Neutrophil (primary cell): ENCODE data around the gene ATXN8OS.

Source experiments
- H3K27ac ChIP-seq: fragments of 200-600 bp; sonication (generic); 2 replicates; pipeline ENCODE4 v1.5.1; 2016; ENCODE audit warnings: mild to moderate bottlenecking, moderate library complexity
- H3K27me3 ChIP-seq: fragments of 200-600 bp; sonication (generic); 2 replicates; pipeline ENCODE4 v1.6.0; 2016; ENCODE audit warnings: mild to moderate bottlenecking
- H3K36me3 ChIP-seq: fragments of 200-600 bp; sonication (generic); 2 replicates; pipeline ENCODE4 v1.5.1; 2017
- H3K4me1 ChIP-seq, 2 experiments: fragments of 200-600 bp in 1 of 2; sonication (generic) in 1 of 2; 1 replicate in 1 of 2; 2 replicates in 1 of 2; pipeline versions ENCODE4 v1.5.1 to v1.6.1; 2013 to 2016; ENCODE audit warnings: low read depth in 1 of 2, low read length in 1 of 2, mild to moderate bottlenecking in 1 of 2, moderate library complexity in 1 of 2; ENCODE audit not compliant: control insufficient read depth in 1 of 2, insufficient read depth in 1 of 2
- H3K4me3 ChIP-seq, 2 experiments: fragments of 200-600 bp in 1 of 2; sonication (generic) in 1 of 2; 1 replicate in 1 of 2; 2 replicates in 1 of 2; pipeline ENCODE4 v1.5.1; 2013 to 2016; ENCODE audit warnings: low read depth in 1 of 2, low read length in 1 of 2, mild to moderate bottlenecking in 1 of 2, moderate library complexity in 1 of 2
- H3K9me3 ChIP-seq: fragments of 200-600 bp; sonication (generic); 2 replicates; pipeline ENCODE4 v1.5.1; 2016
- CTCF ChIP-seq: fragments of 200-600 bp; sonication (generic); IDR thresholded peaks from 2 replicates; pipeline ENCODE4 v1.5.1; 2016; ENCODE audit warnings: antibody characterized with exemption

The ATXN8OS gene

GRCh38 chr13:70107498-70108281 lies at the start of gene ATXN8OS:
TSS of gene ATXN8OS (plus strand) at chr13:70107826.
- TF ChIP-seq CTCF, result no peak
- H3K4me3 ChIP-seq, result no peak within 1 kb of the TSS

GRCh38 chr13:70080012-70080411 lies 27.6 kb upstream of the ATXN8OS start:
- no peak overlapping the region for H3K4me3 ChIP-seq
- H3K4me1 ChIP-seq, result no peaks in the 10 kb centered on the region
- no peaks in the 10 kb centered on the region for H3K9me3 ChIP-seq
- no peak for TF ChIP-seq CTCF
- no peak overlapping the region for H3K27ac ChIP-seq
- no peaks in the 10 kb centered on the region for H3K27me3 ChIP-seq
- H3K36me3 ChIP-seq, result no peaks in the 10 kb centered on the region

More at GRCh38 chr13:70107498-70108281, at the start of gene ATXN8OS:
- Histone ChIP-seq H3K4me1 (no peaks in the 10 kb centered on the region), H3K36me3 (no peaks in the 10 kb centered on the region), H3K9me3 (no peaks in the 10 kb centered on the region), H3K27me3 (peaks cover 24% of the 10 kb centered on the region), H3K27ac (no peak within 1 kb of the TSS)

GRCh38 chr13:70087247-70087646 lies 20.4 kb upstream of the ATXN8OS start:
- no peaks in the 10 kb centered on the region for H3K4me1 ChIP-seq
- H3K36me3 ChIP-seq, result no peaks in the 10 kb centered on the region
- TF ChIP-seq CTCF, result no peak

GRCh38 chr13:70088926-70089325 lies 18.7 kb upstream of the ATXN8OS start:
- Histone ChIP-seq H3K4me3 (no peak overlapping the region), H3K4me1 (no peaks in the 10 kb centered on the region), H3K9me3 (no peaks in the 10 kb centered on the region), H3K27ac (no peak overlapping the region), H3K36me3 (no peaks in the 10 kb centered on the region), H3K27me3 (no peaks in the 10 kb centered on the region)
- no peak for TF ChIP-seq CTCF

More at GRCh38 chr13:70087247-70087646, 20.4 kb upstream of the ATXN8OS start:
- Histone ChIP-seq H3K27ac (no peak overlapping the region), H3K27me3 (no peaks in the 10 kb centered on the region), H3K9me3 (no peaks in the 10 kb centered on the region), H3K4me3 (no peak overlapping the region)

GRCh38 chr13:70090036-70090723 lies 17.4 kb upstream of the ATXN8OS start:
- TF ChIP-seq CTCF, result no peak

More at GRCh38 chr13:70090036-70090723, 17.4 kb upstream of the ATXN8OS start:
- Histone ChIP-seq H3K4me3 (no peak overlapping the region), H3K4me1 (no peaks in the 10 kb centered on the region), H3K27me3 (no peaks in the 10 kb centered on the region), H3K36me3 (no peaks in the 10 kb centered on the region), H3K27ac (no peak overlapping the region), H3K9me3 (no peaks in the 10 kb centered on the region)
